H1 (cell line): ENCODE measurements around the gene ABCC4. TPM values are rescaled to one million over a fixed set of nuclear protein-coding genes. Genes with fewer than 3 reads are reported as not detected.

Experiments
- CTCF ChIA-PET: fragments of 300-600 bp; sonication (Branson Sonifier 250); formaldehyde crosslinking; loops from one replicate; lab custom pipeline; 2021; ENCODE audit not compliant: partially characterized antibody; lab: Charles Lee
- POLR2A ChIA-PET: fragments of 300-600 bp; sonication (Branson Sonifier 250); formaldehyde crosslinking; loops from one replicate; lab custom pipeline; 2021; ENCODE audit warnings: inconsistent platforms; ENCODE audit not compliant: partially characterized antibody; lab: Charles Lee
- DNase-seq, 2 experiments: peaks; one replicate each; pipeline versions ENCODE4 v3.0.0 to v3.0.0-alpha.2; 2010 to 2022; ENCODE audit warnings: low spot score in 2 of 2, low read depth in 1 of 2, mixed read lengths in 1 of 2
- FAIRE-seq: peaks from 2 replicates; lab custom pipeline; 2011; peaks lifted over from hg19 to GRCh38; lab: Jason Lieb, UNC
- H2AFZ ChIP-seq: 2 replicates; pipeline ENCODE4 v1.8.1; 2012; ENCODE audit warnings: low read length, inconsistent platforms
- H2AK5ac ChIP-seq: 2 replicates; pipeline ENCODE4 v1.6.1; 2013; ENCODE audit warnings: low read depth, low read length
- H2BK120ac ChIP-seq: replicated peaks from 2 replicates; pipeline ENCODE3; 2013; ENCODE audit warnings: low read depth, low read length, inconsistent platforms
- H2BK12ac ChIP-seq: 2 replicates; pipeline ENCODE4 v1.6.1; 2013; ENCODE audit warnings: low read depth, low read length
- H2BK15ac ChIP-seq: 2 replicates; pipeline ENCODE4 v1.6.1; 2013; ENCODE audit warnings: low read length
- H2BK20ac ChIP-seq: 2 replicates; pipeline ENCODE4 v1.6.1; 2013; ENCODE audit warnings: low read length
- H2BK5ac ChIP-seq: 2 replicates; pipeline ENCODE4 v1.6.1; 2013; ENCODE audit warnings: low read depth, low read length
- H3K14ac ChIP-seq: 2 replicates; pipeline ENCODE4 v1.6.1; 2013; ENCODE audit warnings: inconsistent platforms; ENCODE audit not compliant: insufficient read length
- H3K18ac ChIP-seq: 2 replicates; pipeline ENCODE4 v1.6.1; 2013; ENCODE audit warnings: low read length; ENCODE audit errors: extremely low read depth
- H3K23ac ChIP-seq: 2 replicates; pipeline ENCODE4 v1.6.1; 2013; ENCODE audit warnings: inconsistent platforms; ENCODE audit not compliant: insufficient read length
- H3K23me2 ChIP-seq: 2 replicates; pipeline ENCODE4 v1.6.1; 2013; ENCODE audit warnings: low read depth, low read length
- H3K27ac ChIP-seq: 2 replicates; pipeline ENCODE4 v1.6.1; 2011; ENCODE audit warnings: low read depth, low read length, inconsistent platforms
- H3K27me3 ChIP-seq, 4 experiments: replicated peaks in 1 of 4; 1 replicate in 1 of 4; 2 replicates in 3 of 4; pipeline versions ENCODE4 v1.6.1 to v1.8.1; 2011 to 2013; ENCODE audit warnings: low read length in 3 of 4, mild to moderate bottlenecking in 3 of 4, inconsistent platforms in 2 of 4, mixed read lengths in 2 of 4, moderate library complexity in 1 of 4; ENCODE audit not compliant: control insufficient read depth in 3 of 4, insufficient read depth in 3 of 4; ENCODE audit errors: extremely low read depth in 1 of 4
- H3K36me3 ChIP-seq, 4 experiments: 2 replicates each; pipeline versions ENCODE4 v1.6.1 to v1.8.1; 2011 to 2013; ENCODE audit warnings: mild to moderate bottlenecking in 4 of 4, low read length in 3 of 4, moderate library complexity in 2 of 4, control low read depth in 1 of 4, inconsistent platforms in 1 of 4; ENCODE audit not compliant: insufficient read depth in 4 of 4, control insufficient read depth in 2 of 4
- H3K4ac ChIP-seq: replicated peaks from 2 replicates; pipeline ENCODE3; 2013; ENCODE audit warnings: low read length, low read depth, mixed read lengths, inconsistent platforms; ENCODE audit not compliant: insufficient read length
- H3K4me1 ChIP-seq, 4 experiments: replicated peaks in 1 of 4; 1 replicate in 1 of 4; 2 replicates in 3 of 4; pipeline versions ENCODE4 v1.6.1 to v1.8.1; 2011 to 2013; ENCODE audit warnings: low read length in 3 of 4, inconsistent platforms in 2 of 4, mixed read lengths in 1 of 4; ENCODE audit not compliant: insufficient read depth in 4 of 4, control insufficient read depth in 3 of 4
- H3K4me2 ChIP-seq, 2 experiments: 2 replicates each; pipeline versions ENCODE4 v1.6.1 to v1.8.1; 2011 to 2013; ENCODE audit warnings: low read depth in 2 of 2, low read length in 2 of 2, control low read depth in 1 of 2, inconsistent platforms in 1 of 2, mild to moderate bottlenecking in 1 of 2; ENCODE audit not compliant: insufficient read depth in 1 of 2
- H3K4me3 ChIP-seq, 4 experiments: fragments of 200-600, 300-600 bp in 1 of 4; sonication (generic), shearing (Covaris generic), sonication (Bioruptor Twin) in 1 of 4; 2 replicates each; pipeline versions ENCODE4 v1.5.1 to v1.8.1; 2011 to 2016; ENCODE audit warnings: low read length in 4 of 4, low read depth in 3 of 4, control low read depth in 2 of 4, inconsistent platforms in 2 of 4, mild to moderate bottlenecking in 2 of 4, mixed read lengths in 1 of 4, moderate library complexity in 1 of 4; ENCODE audit not compliant: insufficient read depth in 2 of 4; ENCODE audit errors: extremely low read depth in 1 of 4
- H3K56ac ChIP-seq: replicated peaks from 2 replicates; pipeline ENCODE3; 2013; ENCODE audit warnings: low read depth, mild to moderate bottlenecking, mixed read lengths, low read length, inconsistent platforms; ENCODE audit not compliant: insufficient read length
- H3K79me1 ChIP-seq: 2 replicates; pipeline ENCODE4 v1.6.1; 2013; ENCODE audit warnings: low read depth, low read length, control low read depth
- H3K79me2 ChIP-seq, 2 experiments: 2 replicates each; pipeline versions ENCODE4 v1.6.1 to v1.8.1; 2012 to 2013; ENCODE audit warnings: low read length in 2 of 2, mild to moderate bottlenecking in 2 of 2, inconsistent platforms in 1 of 2; ENCODE audit not compliant: insufficient read depth in 2 of 2, control insufficient read depth in 1 of 2
- H3K9ac ChIP-seq, 4 experiments: replicated peaks in 1 of 4; 1 replicate in 1 of 4; 2 replicates in 3 of 4; pipeline versions ENCODE4 v1.6.1 to v1.8.1; 2011 to 2013; ENCODE audit warnings: low read depth in 3 of 4, low read length in 3 of 4, control low read depth in 2 of 4, mild to moderate bottlenecking in 2 of 4, moderate library complexity in 2 of 4, inconsistent platforms in 1 of 4; ENCODE audit errors: extremely low read depth in 1 of 4
- H3K9me3 ChIP-seq, 2 experiments: 2 replicates each; pipeline versions ENCODE4 v1.6.1 to v1.8.1; 2012 to 2013; ENCODE audit warnings: mild to moderate bottlenecking in 2 of 2, moderate library complexity in 2 of 2, control low read depth in 1 of 2, inconsistent platforms in 1 of 2, low read depth in 1 of 2, low read length in 1 of 2, mixed read lengths in 1 of 2; ENCODE audit not compliant: insufficient read depth in 2 of 2
- H4K20me1 ChIP-seq, 2 experiments: replicated peaks in 1 of 2; 2 replicates each; pipeline versions ENCODE3 to v1.8.1; 2011 to 2013; ENCODE audit warnings: inconsistent platforms in 2 of 2, low read length in 2 of 2, mild to moderate bottlenecking in 1 of 2; ENCODE audit not compliant: insufficient read depth in 2 of 2, control insufficient read depth in 1 of 2
- H4K5ac ChIP-seq: 2 replicates; pipeline ENCODE4 v1.6.1; 2013; ENCODE audit warnings: low read length, low read depth, mixed read lengths, inconsistent platforms; ENCODE audit not compliant: insufficient read length
- H4K8ac ChIP-seq: 2 replicates; pipeline ENCODE4 v1.8.0; 2013; ENCODE audit warnings: mild to moderate bottlenecking, moderate library complexity, low read length, inconsistent platforms; ENCODE audit not compliant: insufficient read depth; ENCODE audit errors: extremely low read depth
- H4K91ac ChIP-seq: replicated peaks from 2 replicates; pipeline ENCODE3; 2013; ENCODE audit warnings: low read length, mixed read lengths, inconsistent platforms; ENCODE audit not compliant: insufficient read length
- BCL11A ChIP-seq, 2 experiments: IDR thresholded peaks; one replicate each; pipeline ENCODE4 v1.6.1; 2011; ENCODE audit warnings: low read depth in 2 of 2, low read length in 2 of 2, mild to moderate bottlenecking in 2 of 2
- SP2 ChIP-seq: IDR thresholded peaks from 2 replicates; pipeline ENCODE4 v1.6.1; 2012; ENCODE audit warnings: mild to moderate bottlenecking, low read length, inconsistent platforms
- SUZ12 ChIP-seq: fragments of 200-600 bp; sonication (generic); IDR thresholded peaks from 2 replicates; pipeline ENCODE4 v1.6.1; 2012; ENCODE audit warnings: mild to moderate bottlenecking, inconsistent platforms, low read length, moderate library complexity, mixed read lengths
- WGBS, 2 experiments: shearing (Covaris generic) in 1 of 2; methylation state at CpG; one replicate each; pipeline versions ENCODE4 v1.1.6 to v1.1.7; 2013 to 2015; ENCODE audit warnings: low lambda C conversion rate in 2 of 2, mixed read lengths in 2 of 2, inconsistent platforms in 1 of 2, low coverage in 1 of 2, missing lambda C conversion rate in 1 of 2; ENCODE audit not compliant: insufficient replicate concordance in 2 of 2, insufficient coverage in 1 of 2, insufficient read length in 1 of 2; ENCODE audit errors: extremely low coverage in 1 of 2, missing lambda C conversion rate in 1 of 2; 5-methylcytosine and 5-hydroxymethylcytosine counted together
- polyA plus RNA-seq, 7 experiments: library from polyadenylated mRNA; depleted of rRNA in 3 of 7; stranded (reverse) in 5 of 7; unstranded in 2 of 7; fragments of >200 nt in 5 of 7; fragments of 200-250 nt in 2 of 7; gene quantifications; 1 replicate in 5 of 7; 2 replicates in 1 of 7; 4 replicates in 1 of 7; pipeline versions ENCODE4 v1.2.1 to v1.2.3, GENCODE V29; 2011 to 2013; ENCODE audit warnings: missing spikeins in 2 of 7, mixed read lengths in 2 of 7
- total RNA-seq: library from RNA; stranded (reverse); fragmentation: NEBNext Ultra II Directional; extraction: Animal tissue kit (Norgen Biotek cat#: 25700); gene quantifications from 2 replicates; pipeline ENCODE4 v1.2.1, GENCODE V29; 2021

ABCC4 gene
- total and polyA plus RNA-seq, 2 of the 8 experiments (the other 6 are each of a cell fraction or from before 2014, with no cell fraction given), result 4.0 to 14.1 TPM

DNA sequence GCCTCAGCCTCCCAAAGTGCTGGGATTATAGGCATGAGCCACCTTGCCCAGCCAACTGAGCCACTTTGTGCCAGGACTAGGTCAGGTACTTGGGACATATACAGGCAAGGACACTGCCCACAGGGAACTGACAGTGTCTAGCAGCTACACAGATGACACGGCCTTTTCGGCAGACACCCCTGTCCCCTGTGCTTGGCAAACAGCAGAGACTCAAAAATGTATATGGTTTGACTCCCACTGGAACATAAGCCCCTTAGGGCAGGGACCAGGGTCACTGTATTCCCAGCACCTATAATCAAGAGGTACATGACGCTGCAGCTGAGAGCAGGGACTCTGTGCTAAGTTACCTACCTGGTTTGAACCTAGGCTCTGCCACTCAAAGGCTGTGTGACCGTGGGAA lies 16.8 kb downstream of the ABCC4 start:
- FAIRE-seq (no peak), DNase-seq (no peak)
- Histone ChIP-seq H2BK20ac (no peak overlapping the region), H3K4ac (no peak overlapping the region), H3K36me3 (no peaks in the 10 kb centered on the region), H3K23me2 (no peaks in the 10 kb centered on the region), H2AK5ac (0 out of 2 replicates have a peak overlapping the region, but pooled peaks have one; percentile 15), H3K14ac (no peak overlapping the region), H3K27ac (no peak overlapping the region), H2BK15ac (no peak overlapping the region), H4K91ac (no peak overlapping the region), H3K4me1 (no peaks in the 10 kb centered on the region), H4K20me1 (no peaks in the 10 kb centered on the region), H2BK12ac (no peak overlapping the region), H3K18ac (no peak overlapping the region), H3K4me3 (no peak overlapping the region), H2AFZ (no peak overlapping the region), H3K56ac (no peak overlapping the region), H2BK120ac (no peak overlapping the region), H3K79me2 (no peaks in the 10 kb centered on the region), H4K8ac (no peak overlapping the region), H2BK5ac (no peak overlapping the region), H3K9me3 (no peaks in the 10 kb centered on the region), H3K23ac (no peak overlapping the region), H3K9ac (no peak overlapping the region), H4K5ac (no peak overlapping the region), H3K27me3 (no peaks in the 10 kb centered on the region), H3K4me2 (no peak overlapping the region), H3K79me1 (no peaks in the 10 kb centered on the region)
- CTCF ChIA-PET, result interaction anchor here (0.6 to 6.4 kb wide), 3 partner anchors 9 to 115 kb away, joined by 3 to 42 read pairs (median 4); no protein-coding TSS in a partner anchor
- 88% methylated on average over 4 of the region's 4 CpGs; no CpG with 5 or more reads in 1 of the 2 experiments for WGBS, 2 experiments
- TF ChIP-seq SP2 (no peak), SUZ12 (no peak), BCL11A (IDR thresholded peaks at IDR 0.05; ENCODE audit: low read depth in 2 of 2, low read length in 2 of 2) (no peak)
- POLR2A ChIA-PET, result interaction anchor here (1.3 kb wide), 1 partner anchor 17 kb away, joined by 3 read pairs; the partner anchor contains the start of gene ABCC4
